Activated T-cell treated with anti-CD3 and anti-CD28 coated beads for 1 hour (primary cell): ENCODE data around the gene KRT26.

ENCODE experiments used
- DNase-seq: peaks from one replicate; pipeline ENCODE4 v3.0.0-alpha.2; 2020; ENCODE audit warnings: low read depth

Gene KRT26

GRCh38 chr17:40726919-40727318, 45.1 kb downstream of the KRT26 start:
- DNase-seq = no peak

DNA sequence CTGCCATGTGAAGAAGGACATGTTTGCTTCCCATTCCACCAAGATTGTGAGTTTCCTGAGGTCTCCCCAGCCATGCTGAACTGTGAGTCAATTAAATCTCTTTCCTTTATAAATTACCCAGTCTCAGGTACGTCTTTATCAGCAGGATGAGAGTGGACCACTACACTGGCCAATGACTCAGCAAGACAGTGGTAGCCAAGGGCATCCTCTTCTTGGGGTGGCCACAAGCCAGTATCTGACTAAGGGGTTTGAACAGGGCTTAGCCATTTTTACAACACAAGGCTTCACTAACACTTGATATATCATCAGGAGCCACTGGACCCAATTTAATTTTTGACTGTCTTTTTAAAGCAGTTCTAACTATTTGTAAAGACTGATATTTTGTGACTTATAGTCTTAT, 47.3 kb downstream of the KRT26 start:
- no peak for DNase-seq

GRCh38 chr17:40722241-40722640, 49.8 kb downstream of the KRT26 start:
- no peak for DNase-seq

DNA sequence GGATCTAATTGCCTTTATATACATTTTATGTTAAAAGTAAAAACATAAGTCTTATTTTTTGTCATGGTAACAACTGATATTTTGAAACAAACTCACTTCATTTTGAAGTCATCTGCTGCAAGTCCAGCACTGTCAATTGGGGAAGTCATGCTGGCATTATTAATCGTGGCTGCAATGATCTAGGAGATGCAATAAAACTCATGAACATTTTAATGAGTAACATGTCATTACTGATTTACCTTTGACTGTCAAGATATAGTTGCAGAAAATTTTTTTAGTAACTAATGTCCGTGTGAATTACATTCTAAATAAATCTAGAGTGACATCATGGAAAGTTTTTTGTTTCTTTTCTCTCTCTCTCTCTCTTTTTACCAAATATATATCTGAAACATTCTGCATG, 51.1 kb downstream of the KRT26 start:
- no peak for DNase-seq

- DNase-seq = no peak
Measured at GRCh38 chr17:40718930-40719329, 53.1 kb downstream of the KRT26 start.

DNA sequence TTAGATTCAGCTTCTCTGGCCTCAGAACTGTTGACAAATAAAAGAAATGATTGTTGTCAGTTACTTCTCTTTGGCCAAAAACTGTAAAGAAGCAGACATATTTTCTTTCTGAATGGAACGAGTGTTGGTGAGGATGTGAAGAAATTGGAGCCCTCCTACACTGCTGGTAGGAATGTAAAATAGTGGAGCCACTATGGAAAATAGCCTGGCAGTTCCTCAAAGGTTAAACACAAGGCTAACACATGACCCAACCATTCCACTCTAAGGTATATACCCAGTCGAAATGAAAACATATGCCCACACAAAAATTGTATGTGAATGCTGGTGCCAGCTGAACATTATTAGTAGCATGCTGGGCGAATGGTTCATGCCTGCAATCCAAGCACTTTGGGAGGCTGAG, 54.2 kb downstream of the KRT26 start:
- DNase-seq = no peak
